ENCODE results near the gene KRTAP10-2.
"Not testable (repeated sequence)": the region's sequence is repeated elsewhere in the genome, so short reads cannot be mapped to it uniquely, and the experiment has no call there.

- TF ChIP-seq POLR2A (IDR thresholded peaks at IDR 0.05; ENCODE audit: low read depth); CTCF (IDR thresholded peaks at IDR 0.05); POLR2AphosphoS5 (IDR thresholded peaks at IDR 0.05); EP300 (IDR thresholded peaks at IDR 0.05): not testable (repeated sequence)
Observed at GRCh38 chr21:44591801-44592130, 40.5 kb upstream of the KRTAP10-2 start.

Measured in esophagus muscularis mucosa (tissue), 4 donors.